ENCODE measurements around the gene BIN1.

DNA sequence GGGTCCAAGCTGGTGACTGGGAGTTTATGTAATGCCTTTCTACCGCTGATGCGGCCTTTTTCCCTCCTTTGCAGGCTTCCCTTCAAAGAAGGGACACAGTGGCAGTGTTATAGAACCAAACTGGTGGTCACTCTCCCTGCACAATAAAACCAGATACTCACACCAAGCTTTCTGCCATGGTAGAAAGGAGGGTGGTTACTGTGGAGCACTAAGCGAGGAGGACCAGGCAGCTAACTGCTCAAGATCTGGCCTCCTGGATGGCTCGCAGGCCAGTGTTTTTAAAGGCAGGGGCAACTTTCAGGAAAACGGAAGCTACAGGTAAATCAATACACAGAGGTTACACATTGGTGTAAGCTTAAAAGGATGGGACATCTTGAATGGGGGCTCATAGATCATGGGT lies 89.4 kb downstream of the BIN1 start:
- no peak for TF ChIP-seq EZH2phosphoT487 (IDR thresholded peaks at IDR 0.05; ENCODE audit: insufficient read depth, low read depth)
- no peak for TF ChIP-seq EZH2 (IDR thresholded peaks at IDR 0.05; ENCODE audit: insufficient read depth, poor library complexity, severe bottlenecking)
